ENCODE results near the gene TFCP2.

DNA sequence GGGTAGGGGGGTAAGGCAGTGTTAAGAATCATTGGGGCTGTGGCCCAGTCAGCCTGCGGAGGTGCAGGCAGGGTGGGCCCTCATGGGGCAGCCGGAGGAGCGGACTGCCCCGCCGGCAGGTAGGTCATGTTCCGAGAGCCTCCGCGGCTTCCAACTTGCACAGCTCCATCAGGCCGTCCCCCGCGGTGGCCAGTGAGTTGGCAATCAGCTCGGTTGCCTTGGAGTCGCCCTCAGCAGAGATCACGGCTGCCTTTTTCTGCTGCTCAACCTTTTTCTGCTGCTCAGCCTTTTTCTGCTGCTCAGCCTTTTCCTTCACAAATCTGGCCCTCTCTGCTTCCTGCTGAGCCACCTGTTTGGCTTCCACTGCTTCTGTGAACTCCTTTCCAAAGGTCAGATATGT is 48.4 kb downstream of the TFCP2 start:
- TF ChIP-seq RAD21 (CRISPR knock-in tag; IDR thresholded peaks at IDR 0.05) (no peak), REL (CRISPR knock-in tag; conservative IDR thresholded peaks at IDR 0.05) (no peak), IRF2 (CRISPR knock-in tag; IDR thresholded peaks at IDR 0.05) (no peak)
- TF ChIP-seq, protein P1, sequence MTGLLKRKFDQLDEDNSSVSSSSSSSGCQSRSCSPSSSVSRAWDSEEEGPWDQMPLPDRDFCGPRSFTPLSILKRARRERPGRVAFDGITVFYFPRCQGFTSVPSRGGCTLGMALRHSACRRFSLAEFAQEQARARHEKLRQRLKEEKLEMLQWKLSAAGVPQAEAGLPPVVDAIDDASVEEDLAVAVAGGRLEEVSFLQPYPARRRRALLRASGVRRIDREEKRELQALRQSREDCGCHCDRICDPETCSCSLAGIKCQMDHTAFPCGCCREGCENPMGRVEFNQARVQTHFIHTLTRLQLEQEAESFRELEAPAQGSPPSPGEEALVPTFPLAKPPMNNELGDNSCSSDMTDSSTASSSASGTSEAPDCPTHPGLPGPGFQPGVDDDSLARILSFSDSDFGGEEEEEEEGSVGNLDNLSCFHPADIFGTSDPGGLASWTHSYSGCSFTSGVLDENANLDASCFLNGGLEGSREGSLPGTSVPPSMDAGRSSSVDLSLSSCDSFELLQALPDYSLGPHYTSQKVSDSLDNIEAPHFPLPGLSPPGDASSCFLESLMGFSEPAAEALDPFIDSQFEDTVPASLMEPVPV (CRISPR knock-in tag; IDR thresholded peaks at IDR 0.05) = no peak
- TF ChIP-seq, protein P2, sequence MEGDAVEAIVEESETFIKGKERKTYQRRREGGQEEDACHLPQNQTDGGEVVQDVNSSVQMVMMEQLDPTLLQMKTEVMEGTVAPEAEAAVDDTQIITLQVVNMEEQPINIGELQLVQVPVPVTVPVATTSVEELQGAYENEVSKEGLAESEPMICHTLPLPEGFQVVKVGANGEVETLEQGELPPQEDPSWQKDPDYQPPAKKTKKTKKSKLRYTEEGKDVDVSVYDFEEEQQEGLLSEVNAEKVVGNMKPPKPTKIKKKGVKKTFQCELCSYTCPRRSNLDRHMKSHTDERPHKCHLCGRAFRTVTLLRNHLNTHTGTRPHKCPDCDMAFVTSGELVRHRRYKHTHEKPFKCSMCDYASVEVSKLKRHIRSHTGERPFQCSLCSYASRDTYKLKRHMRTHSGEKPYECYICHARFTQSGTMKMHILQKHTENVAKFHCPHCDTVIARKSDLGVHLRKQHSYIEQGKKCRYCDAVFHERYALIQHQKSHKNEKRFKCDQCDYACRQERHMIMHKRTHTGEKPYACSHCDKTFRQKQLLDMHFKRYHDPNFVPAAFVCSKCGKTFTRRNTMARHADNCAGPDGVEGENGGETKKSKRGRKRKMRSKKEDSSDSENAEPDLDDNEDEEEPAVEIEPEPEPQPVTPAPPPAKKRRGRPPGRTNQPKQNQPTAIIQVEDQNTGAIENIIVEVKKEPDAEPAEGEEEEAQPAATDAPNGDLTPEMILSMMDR (CRISPR knock-in tag; IDR thresholded peaks at IDR 0.05) = no peak
- TF ChIP-seq, protein P3, sequence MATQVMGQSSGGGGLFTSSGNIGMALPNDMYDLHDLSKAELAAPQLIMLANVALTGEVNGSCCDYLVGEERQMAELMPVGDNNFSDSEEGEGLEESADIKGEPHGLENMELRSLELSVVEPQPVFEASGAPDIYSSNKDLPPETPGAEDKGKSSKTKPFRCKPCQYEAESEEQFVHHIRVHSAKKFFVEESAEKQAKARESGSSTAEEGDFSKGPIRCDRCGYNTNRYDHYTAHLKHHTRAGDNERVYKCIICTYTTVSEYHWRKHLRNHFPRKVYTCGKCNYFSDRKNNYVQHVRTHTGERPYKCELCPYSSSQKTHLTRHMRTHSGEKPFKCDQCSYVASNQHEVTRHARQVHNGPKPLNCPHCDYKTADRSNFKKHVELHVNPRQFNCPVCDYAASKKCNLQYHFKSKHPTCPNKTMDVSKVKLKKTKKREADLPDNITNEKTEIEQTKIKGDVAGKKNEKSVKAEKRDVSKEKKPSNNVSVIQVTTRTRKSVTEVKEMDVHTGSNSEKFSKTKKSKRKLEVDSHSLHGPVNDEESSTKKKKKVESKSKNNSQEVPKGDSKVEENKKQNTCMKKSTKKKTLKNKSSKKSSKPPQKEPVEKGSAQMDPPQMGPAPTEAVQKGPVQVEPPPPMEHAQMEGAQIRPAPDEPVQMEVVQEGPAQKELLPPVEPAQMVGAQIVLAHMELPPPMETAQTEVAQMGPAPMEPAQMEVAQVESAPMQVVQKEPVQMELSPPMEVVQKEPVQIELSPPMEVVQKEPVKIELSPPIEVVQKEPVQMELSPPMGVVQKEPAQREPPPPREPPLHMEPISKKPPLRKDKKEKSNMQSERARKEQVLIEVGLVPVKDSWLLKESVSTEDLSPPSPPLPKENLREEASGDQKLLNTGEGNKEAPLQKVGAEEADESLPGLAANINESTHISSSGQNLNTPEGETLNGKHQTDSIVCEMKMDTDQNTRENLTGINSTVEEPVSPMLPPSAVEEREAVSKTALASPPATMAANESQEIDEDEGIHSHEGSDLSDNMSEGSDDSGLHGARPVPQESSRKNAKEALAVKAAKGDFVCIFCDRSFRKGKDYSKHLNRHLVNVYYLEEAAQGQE (IDR thresholded peaks at IDR 0.05; ENCODE audit: borderline replicate concordance in 1 of 2, low read depth in 1 of 2, low read length in 2 of 2) = no peak

All from HepG2 (cell line).